OCI-LY3 (cell line): Measurements from ENCODE around the gene MTCP1.

Experiments
- H2AFZ ChIP-seq: fragments of 200-600, 300-600 bp; shearing (Covaris generic); 2 replicates; pipeline ENCODE4 v1.6.0; 2014; ENCODE audit warnings: antibody characterized with exemption, low read depth, low read length
- H3K27ac ChIP-seq: fragments of 200-600, 300-600 bp; sonication (generic); 2 replicates; pipeline ENCODE4 v1.5.1; 2014; ENCODE audit warnings: mild to moderate bottlenecking, low read length, moderate library complexity, mixed read lengths
- H3K27me3 ChIP-seq: fragments of 200-600, 300-600 bp; sonication (generic); 2 replicates; pipeline ENCODE4 v1.6.1; 2014; ENCODE audit warnings: low read depth, low read length, mixed read lengths
- H3K36me3 ChIP-seq: fragments of 200-600, 300-600 bp; sonication (generic); replicated peaks from 2 replicates; pipeline ENCODE3; 2014; ENCODE audit warnings: low read depth, low read length, mixed read lengths
- H3K4me1 ChIP-seq: fragments of 300-600, 200-600 bp; sonication (generic); 2 replicates; pipeline ENCODE4 v1.6.1; 2014; ENCODE audit warnings: low read length, mixed read lengths
- H3K4me2 ChIP-seq: fragments of 200-600, 300-600 bp; sonication (generic); 2 replicates; pipeline ENCODE4 v1.6.1; 2014; ENCODE audit warnings: low read length, mixed read lengths
- H3K4me3 ChIP-seq: fragments of 300-600, 200-600 bp; sonication (generic); 2 replicates; pipeline ENCODE4 v1.5.1; 2014; ENCODE audit warnings: antibody characterized with exemption, mild to moderate bottlenecking, low read length, moderate library complexity
- H3K79me2 ChIP-seq: fragments of 300-600, 200-600 bp; shearing (Covaris generic); 2 replicates; pipeline ENCODE4 v1.6.1; 2014; ENCODE audit warnings: mild to moderate bottlenecking, low read length, mixed read lengths
- H3K9ac ChIP-seq: fragments of 300-600, 200-600 bp; shearing (Covaris generic); 2 replicates; pipeline ENCODE4 v1.6.0; 2014; ENCODE audit warnings: mild to moderate bottlenecking, low read length, moderate library complexity
- H3K9me3 ChIP-seq: fragments of 200-600, 300-600 bp; shearing (Covaris generic); 2 replicates; pipeline ENCODE4 v1.6.1; 2014; ENCODE audit warnings: low read length, mixed read lengths; ENCODE audit not compliant: insufficient read depth
- H4K20me1 ChIP-seq: fragments of 200-600, 300-600 bp; sonication (generic); 2 replicates; pipeline ENCODE4 v1.6.1; 2016; ENCODE audit warnings: low read length, mixed read lengths; ENCODE audit not compliant: insufficient read depth
- EZH2phosphoT487 ChIP-seq: fragments of 200-600 bp; shearing (Covaris generic); IDR thresholded peaks from 2 replicates; pipeline ENCODE4 v1.6.1; 2018; ENCODE audit warnings: antibody characterized with exemption, mixed run types, low read depth
- TF ChIP-seq, protein P1 (sequence below): fragments of 200-600, 300-600 bp; sonication (generic); IDR thresholded peaks from 2 replicates; pipeline ENCODE4 v1.5.1; 2014; ENCODE audit warnings: antibody characterized with exemption, low read length, low read depth

Gene MTCP1

DNA sequence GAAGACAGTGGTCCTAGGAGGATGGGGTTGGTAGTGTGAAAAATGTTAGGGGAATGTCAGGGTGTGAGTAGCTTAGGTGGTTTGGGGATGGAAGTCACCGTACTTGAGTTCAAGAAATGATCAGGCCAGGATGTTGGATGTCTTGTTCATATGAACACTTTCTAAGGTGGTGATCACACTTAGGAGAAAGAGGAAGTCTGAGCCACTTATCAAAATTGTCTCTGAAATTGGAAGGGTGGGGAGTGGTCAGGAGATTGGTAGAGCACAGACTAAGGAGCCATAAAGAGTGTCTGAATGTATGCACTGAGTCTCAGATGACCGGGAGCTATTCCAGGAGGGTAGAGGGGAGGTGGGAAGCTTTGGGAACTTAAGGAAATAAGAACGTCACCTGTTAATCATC, 17.3 kb downstream of the MTCP1 start:
- no peaks in the 10 kb centered on the region for H3K36me3 ChIP-seq
- no peak overlapping the region for H3K4me2 ChIP-seq
- H3K79me2 ChIP-seq, result no peaks in the 10 kb centered on the region
- H3K9me3 ChIP-seq, result no peaks in the 10 kb centered on the region
- no peaks in the 10 kb centered on the region for H4K20me1 ChIP-seq
- H3K9ac ChIP-seq, result no peak overlapping the region
- no peak overlapping the region for H2AFZ ChIP-seq
- no peak overlapping the region for H3K27ac ChIP-seq
- no peaks in the 10 kb centered on the region; the same call in 1 of the 2 replicates for H3K4me1 ChIP-seq
- no peak overlapping the region for H3K4me3 ChIP-seq
- TF ChIP-seq, protein P1, sequence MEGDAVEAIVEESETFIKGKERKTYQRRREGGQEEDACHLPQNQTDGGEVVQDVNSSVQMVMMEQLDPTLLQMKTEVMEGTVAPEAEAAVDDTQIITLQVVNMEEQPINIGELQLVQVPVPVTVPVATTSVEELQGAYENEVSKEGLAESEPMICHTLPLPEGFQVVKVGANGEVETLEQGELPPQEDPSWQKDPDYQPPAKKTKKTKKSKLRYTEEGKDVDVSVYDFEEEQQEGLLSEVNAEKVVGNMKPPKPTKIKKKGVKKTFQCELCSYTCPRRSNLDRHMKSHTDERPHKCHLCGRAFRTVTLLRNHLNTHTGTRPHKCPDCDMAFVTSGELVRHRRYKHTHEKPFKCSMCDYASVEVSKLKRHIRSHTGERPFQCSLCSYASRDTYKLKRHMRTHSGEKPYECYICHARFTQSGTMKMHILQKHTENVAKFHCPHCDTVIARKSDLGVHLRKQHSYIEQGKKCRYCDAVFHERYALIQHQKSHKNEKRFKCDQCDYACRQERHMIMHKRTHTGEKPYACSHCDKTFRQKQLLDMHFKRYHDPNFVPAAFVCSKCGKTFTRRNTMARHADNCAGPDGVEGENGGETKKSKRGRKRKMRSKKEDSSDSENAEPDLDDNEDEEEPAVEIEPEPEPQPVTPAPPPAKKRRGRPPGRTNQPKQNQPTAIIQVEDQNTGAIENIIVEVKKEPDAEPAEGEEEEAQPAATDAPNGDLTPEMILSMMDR, result no peak
- TF ChIP-seq EZH2phosphoT487, result no peak
- H3K27me3 ChIP-seq, result no peaks in the 10 kb centered on the region

GRCh38 chrX:155052738-155053498, 18.0 kb downstream of the MTCP1 start:
- no peak overlapping the region for H2AFZ ChIP-seq
- no peak overlapping the region for H3K4me3 ChIP-seq
- H3K9me3 ChIP-seq, result no peaks in the 10 kb centered on the region
- no peak overlapping the region for H3K27ac ChIP-seq
- H3K4me2 ChIP-seq, result no peak overlapping the region
- H3K27me3 ChIP-seq, result no peaks in the 10 kb centered on the region
- TF ChIP-seq, protein P1, result no peak
- no peak for TF ChIP-seq EZH2phosphoT487
- H4K20me1 ChIP-seq, result no peaks in the 10 kb centered on the region
- no peaks in the 10 kb centered on the region for H3K36me3 ChIP-seq
- H3K79me2 ChIP-seq, result no peaks in the 10 kb centered on the region
- no peaks in the 10 kb centered on the region; the same call in 1 of the 2 replicates for H3K4me1 ChIP-seq
- no peak overlapping the region for H3K9ac ChIP-seq

- no peaks in the 10 kb centered on the region for H3K4me1 ChIP-seq
- no peaks in the 10 kb centered on the region for H3K79me2 ChIP-seq
- H3K36me3 ChIP-seq, result no peaks in the 10 kb centered on the region
- H2AFZ ChIP-seq, result no peak overlapping the region
- no peaks in the 10 kb centered on the region for H3K27me3 ChIP-seq
- no peak overlapping the region for H3K4me2 ChIP-seq
- no peak overlapping the region for H3K9ac ChIP-seq
- TF ChIP-seq, protein P1, result peak; percentile 70
- TF ChIP-seq EZH2phosphoT487, result no peak
- no peak overlapping the region for H3K27ac ChIP-seq
- no peak overlapping the region for H3K4me3 ChIP-seq
- H3K9me3 ChIP-seq, result no peaks in the 10 kb centered on the region
- no peaks in the 10 kb centered on the region for H4K20me1 ChIP-seq
Measured at GRCh38 chrX:155048977-155049619, 21.8 kb downstream of the MTCP1 start.

GRCh38 chrX:155046811-155047528, 24.0 kb downstream of the MTCP1 start:
- Histone ChIP-seq H4K20me1 (no peaks in the 10 kb centered on the region), H2AFZ (no peak overlapping the region), H3K27ac (no peak overlapping the region), H3K9me3 (no peaks in the 10 kb centered on the region), H3K36me3 (no peaks in the 10 kb centered on the region), H3K79me2 (no peaks in the 10 kb centered on the region), H3K4me2 (no peak overlapping the region), H3K9ac (no peak overlapping the region), H3K27me3 (no peaks in the 10 kb centered on the region), H3K4me1 (no peaks in the 10 kb centered on the region), H3K4me3 (no peak overlapping the region)
- TF ChIP-seq, protein P1, result no peak
